Stimulated activated memory B cell treated with anti-CD40 and anti-IgM and Interleukin-4, amounts not matched to agents 10 μg/mL and 1 μg/mL and 100 μg/mL, for 72 hours (primary cell): ENCODE data around the gene AMH.

Source experiments
- ATAC-seq: fragments of 150-1000 bp; cut with Tn5 transposase; 2 replicates; pipeline ENCODE4 v1.10.0; 2021
- H3K27ac Mint-ChIP-seq: one replicate; pipeline ENCODE4 v1.8.0; 2022; ENCODE audit warnings: mild to moderate bottlenecking, mixed read lengths
- H3K27me3 Mint-ChIP-seq: one replicate; pipeline ENCODE4 v1.8.0; 2022; ENCODE audit warnings: mixed read lengths
- H3K36me3 Mint-ChIP-seq: one replicate; pipeline ENCODE4 v1.8.0; 2022; ENCODE audit warnings: mixed read lengths
- H3K4me1 Mint-ChIP-seq: one replicate; pipeline ENCODE4 v1.8.0; 2022; ENCODE audit warnings: mixed read lengths
- H3K4me3 Mint-ChIP-seq: one replicate; pipeline ENCODE4 v1.8.0; 2022; ENCODE audit warnings: mild to moderate bottlenecking, moderate library complexity, mixed read lengths
- H3K9me3 Mint-ChIP-seq: one replicate; pipeline ENCODE4 v1.8.0; 2022; ENCODE audit warnings: mixed read lengths

The AMH gene

DNA sequence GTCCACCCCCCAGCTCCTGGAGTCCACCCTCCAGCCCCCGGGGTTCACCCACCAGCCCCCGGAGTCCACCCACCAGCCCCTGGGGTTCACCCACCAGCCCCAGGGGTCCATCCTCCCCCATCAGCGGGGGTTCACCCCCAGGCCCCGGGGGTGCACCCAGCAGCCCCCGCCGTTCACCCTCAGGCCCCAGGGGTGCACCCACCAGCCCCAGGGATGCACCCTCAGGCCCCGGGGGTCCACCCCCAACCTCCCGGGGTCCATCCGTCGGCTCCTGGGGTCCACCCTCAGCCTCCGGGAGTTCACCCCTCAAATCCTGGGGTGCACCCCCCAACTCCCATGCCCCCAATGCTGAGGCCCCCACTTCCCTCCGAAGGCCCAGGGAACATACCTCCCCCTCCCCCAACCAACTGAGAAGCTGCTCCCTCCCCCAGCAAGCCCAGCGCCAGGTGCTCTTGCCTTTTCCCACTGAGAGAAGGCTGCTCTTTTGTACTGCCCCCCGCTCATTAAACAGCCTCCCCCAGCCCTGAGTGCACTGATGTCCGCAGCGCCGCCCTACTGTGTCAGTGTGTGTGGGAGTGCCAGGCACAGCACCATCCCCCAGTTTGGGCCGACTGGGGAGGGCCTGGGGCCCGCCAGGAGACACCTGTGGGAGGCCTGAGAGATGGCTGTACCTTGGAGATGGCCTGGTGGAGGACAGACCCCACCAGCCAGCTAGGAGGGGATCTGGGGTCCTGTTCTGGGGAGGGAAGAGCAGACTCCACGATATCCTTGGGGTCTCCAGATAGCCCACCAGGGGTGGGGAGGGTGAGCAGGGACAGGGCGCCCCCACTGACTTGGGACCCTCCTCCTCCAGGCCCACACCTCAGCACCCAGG lies 750 bp upstream of the AMH start:
- H3K4me1 Mint-ChIP-seq = peaks cover 32% of the 10 kb centered on the region
- H3K36me3 Mint-ChIP-seq = peaks cover 51% of the 10 kb centered on the region
- no peak overlapping the region for H3K4me3 Mint-ChIP-seq
- H3K27ac Mint-ChIP-seq = no peak overlapping the region
- ATAC-seq = peak; percentile 54
- no peaks in the 10 kb centered on the region for H3K9me3 Mint-ChIP-seq
- H3K27me3 Mint-ChIP-seq = peaks cover 24% of the 10 kb centered on the region

DNA sequence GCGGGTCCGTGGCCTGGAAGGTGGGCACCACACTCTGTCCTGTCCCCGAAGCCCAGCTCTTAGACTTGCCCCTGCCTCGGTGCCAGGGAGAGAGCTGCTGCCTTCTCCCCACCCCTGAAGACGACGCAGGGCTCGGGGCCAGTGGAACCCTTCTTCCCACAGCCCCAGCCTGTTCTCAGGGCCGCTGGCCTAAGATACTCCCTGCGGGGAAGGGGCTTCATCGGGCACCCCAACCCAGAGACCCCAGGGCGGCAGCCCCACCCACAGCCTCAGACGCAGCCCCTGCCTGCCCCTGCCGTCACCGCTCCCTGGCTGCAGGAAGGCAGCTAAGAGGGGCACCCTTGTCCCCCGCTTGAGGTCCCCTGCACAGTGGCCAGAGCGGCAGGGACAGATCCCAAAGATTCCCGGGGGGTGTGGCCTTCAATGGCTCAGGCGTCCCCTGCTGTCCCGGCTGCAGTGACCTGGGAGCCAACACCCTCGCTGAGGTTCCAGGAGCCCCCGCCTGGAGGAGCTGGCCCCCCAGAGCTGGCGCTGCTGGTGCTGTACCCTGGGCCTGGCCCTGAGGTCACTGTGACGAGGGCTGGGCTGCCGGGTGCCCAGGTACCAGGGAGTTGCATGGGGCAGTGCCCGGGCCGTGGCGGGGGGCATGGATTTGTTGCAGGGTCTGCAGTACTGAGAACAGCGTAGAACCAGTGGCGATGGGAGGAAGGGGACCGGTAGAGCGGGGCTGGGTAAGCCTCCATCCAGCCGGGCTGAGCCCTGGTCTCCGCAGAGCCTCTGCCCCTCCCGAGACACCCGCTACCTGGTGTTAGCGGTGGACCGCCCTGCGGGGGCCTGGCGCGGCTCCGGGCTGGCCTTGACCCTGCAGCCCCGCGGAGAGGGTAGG lies 1.0 kb downstream of the AMH start:
- H3K9me3 Mint-ChIP-seq = no peaks in the 10 kb centered on the region
- H3K4me3 Mint-ChIP-seq = no peak overlapping the region
- peaks cover 24% of the 10 kb centered on the region for H3K27me3 Mint-ChIP-seq
- H3K27ac Mint-ChIP-seq = peak overlapping the region; percentile 12
- H3K36me3 Mint-ChIP-seq = peaks cover 34% of the 10 kb centered on the region
- peaks cover 39% of the 10 kb centered on the region for H3K4me1 Mint-ChIP-seq
- no peak for ATAC-seq

GRCh38 chr19:2250766-2251105 lies 1.6 kb downstream of the AMH start:
- no peak for ATAC-seq
- Mint-ChIP-seq H3K36me3 (peaks cover 28% of the 10 kb centered on the region), H3K27ac (peak overlapping the region; percentile 12), H3K4me1 (peaks cover 45% of the 10 kb centered on the region), H3K27me3 (peaks cover 24% of the 10 kb centered on the region), H3K4me3 (no peak overlapping the region), H3K9me3 (no peaks in the 10 kb centered on the region)

- peak overlapping the region; percentile 75 for H3K27ac Mint-ChIP-seq
These were observed 2.3 kb downstream of the AMH start for GRCh38 chr19:2251106-2252054.

DNA sequence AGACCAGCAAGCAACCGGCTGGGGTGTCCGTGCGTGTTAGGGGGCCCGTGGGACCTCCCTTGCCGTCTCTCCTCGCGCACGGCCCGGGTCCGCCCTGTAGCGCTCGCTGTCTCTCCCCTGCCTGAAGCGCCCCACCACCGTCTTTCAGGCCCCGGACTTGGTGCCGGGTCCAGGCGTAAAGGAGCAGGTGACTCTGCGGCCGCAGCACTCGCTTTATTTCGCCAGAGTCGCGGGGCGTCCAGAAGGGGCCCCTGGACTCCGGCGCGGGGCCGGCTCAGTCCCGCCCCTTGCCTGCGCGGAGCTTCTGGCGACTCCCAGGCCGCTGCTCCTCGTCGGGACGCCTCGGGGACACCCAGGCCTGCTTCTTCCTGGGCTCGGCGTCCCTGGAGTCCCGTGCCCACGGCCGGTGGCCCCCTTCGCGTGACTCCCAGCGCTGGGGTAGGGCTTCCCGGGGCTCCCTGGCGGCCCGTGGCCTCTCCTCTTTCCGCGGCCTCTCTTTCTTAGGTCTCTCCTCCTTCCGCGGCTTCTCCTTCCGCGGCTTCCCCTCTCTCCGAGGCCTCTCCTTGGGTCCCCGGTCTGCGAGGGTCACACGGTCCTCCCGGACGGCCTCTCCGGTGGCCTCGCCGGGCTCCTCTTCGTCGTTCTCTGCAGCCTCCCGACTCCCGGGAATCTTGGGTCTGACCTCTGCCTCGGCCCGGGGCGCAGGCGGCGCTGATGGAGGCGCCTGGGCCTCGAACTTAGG lies 3.1 kb downstream of the AMH start:
- H3K4me3 Mint-ChIP-seq = peak overlapping the region; percentile 67
- no peak for ATAC-seq
- peak overlapping the region; percentile 75 for H3K27ac Mint-ChIP-seq
- H3K27me3 Mint-ChIP-seq = peaks cover 24% of the 10 kb centered on the region
- H3K36me3 Mint-ChIP-seq = peaks cover 13% of the 10 kb centered on the region
- peaks cover 59% of the 10 kb centered on the region for H3K4me1 Mint-ChIP-seq
- H3K9me3 Mint-ChIP-seq = no peaks in the 10 kb centered on the region

More at GRCh38 chr19:2251106-2252054, 2.3 kb downstream of the AMH start:
- no peak for ATAC-seq
- Mint-ChIP-seq H3K9me3 (no peaks in the 10 kb centered on the region), H3K4me1 (peaks cover 50% of the 10 kb centered on the region), H3K36me3 (peaks cover 21% of the 10 kb centered on the region), H3K27me3 (peaks cover 24% of the 10 kb centered on the region), H3K4me3 (peak overlapping the region; percentile 67)

GRCh38 chr19:2252797-2253105 lies 3.6 kb downstream of the AMH start:
- peaks cover 61% of the 10 kb centered on the region for H3K4me1 Mint-ChIP-seq
- H3K9me3 Mint-ChIP-seq = no peaks in the 10 kb centered on the region
- H3K27ac Mint-ChIP-seq = peak overlapping the region; percentile 75
- H3K4me3 Mint-ChIP-seq = peak overlapping the region; percentile 67
- no peak for ATAC-seq
- H3K36me3 Mint-ChIP-seq = peaks cover 8% of the 10 kb centered on the region
- peaks cover 24% of the 10 kb centered on the region for H3K27me3 Mint-ChIP-seq

DNA sequence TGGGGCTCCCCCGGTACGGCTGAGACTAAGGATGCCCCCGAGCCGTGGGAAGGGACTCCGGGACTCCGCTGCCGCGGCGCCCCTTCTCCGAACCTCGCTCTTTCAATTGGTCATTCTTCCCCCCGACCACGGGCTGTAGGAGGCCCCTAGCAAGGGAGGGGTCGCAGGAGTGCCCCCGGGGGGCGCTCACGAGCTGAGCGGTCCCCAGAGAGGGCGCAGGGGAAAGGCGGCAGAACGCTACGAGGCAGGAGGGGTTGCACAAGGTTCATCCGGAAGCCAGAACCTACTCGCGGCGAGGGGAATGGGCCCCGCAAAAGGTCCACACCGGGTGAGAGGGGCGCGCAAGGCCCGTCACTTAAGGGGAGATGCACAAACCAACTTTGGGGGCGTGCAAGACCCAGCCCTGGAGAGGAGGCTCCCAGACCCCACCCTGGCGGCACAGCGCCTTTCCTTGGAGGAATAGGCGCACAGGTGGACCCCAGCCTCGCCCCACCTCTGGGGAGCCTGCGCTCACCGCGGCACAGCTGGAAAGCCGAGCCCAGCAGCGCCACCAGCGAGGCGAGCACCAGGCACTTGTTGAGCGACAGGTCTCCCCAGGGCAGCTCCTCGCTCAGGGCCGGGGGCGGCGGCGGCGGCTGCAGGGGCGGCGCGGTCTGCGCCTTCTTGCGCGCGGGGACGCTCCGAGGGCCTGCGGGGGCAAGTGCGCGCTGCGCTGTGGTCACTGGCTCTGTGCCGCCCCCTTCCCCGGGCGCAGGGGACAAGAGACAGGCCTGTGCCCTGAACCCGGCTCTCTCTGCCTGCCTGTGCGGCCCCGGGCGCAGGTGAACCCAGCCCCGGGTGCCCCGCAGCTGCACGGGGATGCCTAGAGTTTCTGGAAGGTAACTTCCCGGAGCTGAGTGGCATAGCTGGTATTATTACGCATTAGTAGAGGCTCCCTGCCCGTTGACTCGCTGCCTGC lies 4.3 kb downstream of the AMH start:
- H3K27me3 Mint-ChIP-seq = peaks cover 24% of the 10 kb centered on the region
- peak overlapping the region; percentile 75 for H3K27ac Mint-ChIP-seq
- peaks cover 6% of the 10 kb centered on the region for H3K36me3 Mint-ChIP-seq
- ATAC-seq = peak; percentile 21
- peaks cover 67% of the 10 kb centered on the region for H3K4me1 Mint-ChIP-seq
- H3K4me3 Mint-ChIP-seq = peak overlapping the region; percentile 67
- H3K9me3 Mint-ChIP-seq = no peaks in the 10 kb centered on the region

- Mint-ChIP-seq H3K27ac (no peak overlapping the region), H3K27me3 (peaks cover 24% of the 10 kb centered on the region), H3K36me3 (no peaks in the 10 kb centered on the region), H3K4me3 (peak overlapping the region; percentile 23), H3K4me1 (peaks cover 66% of the 10 kb centered on the region), H3K9me3 (no peaks in the 10 kb centered on the region)
- no peak for ATAC-seq
These were observed 5.1 kb downstream of the AMH start for GRCh38 chr19:2254064-2254872.

DNA sequence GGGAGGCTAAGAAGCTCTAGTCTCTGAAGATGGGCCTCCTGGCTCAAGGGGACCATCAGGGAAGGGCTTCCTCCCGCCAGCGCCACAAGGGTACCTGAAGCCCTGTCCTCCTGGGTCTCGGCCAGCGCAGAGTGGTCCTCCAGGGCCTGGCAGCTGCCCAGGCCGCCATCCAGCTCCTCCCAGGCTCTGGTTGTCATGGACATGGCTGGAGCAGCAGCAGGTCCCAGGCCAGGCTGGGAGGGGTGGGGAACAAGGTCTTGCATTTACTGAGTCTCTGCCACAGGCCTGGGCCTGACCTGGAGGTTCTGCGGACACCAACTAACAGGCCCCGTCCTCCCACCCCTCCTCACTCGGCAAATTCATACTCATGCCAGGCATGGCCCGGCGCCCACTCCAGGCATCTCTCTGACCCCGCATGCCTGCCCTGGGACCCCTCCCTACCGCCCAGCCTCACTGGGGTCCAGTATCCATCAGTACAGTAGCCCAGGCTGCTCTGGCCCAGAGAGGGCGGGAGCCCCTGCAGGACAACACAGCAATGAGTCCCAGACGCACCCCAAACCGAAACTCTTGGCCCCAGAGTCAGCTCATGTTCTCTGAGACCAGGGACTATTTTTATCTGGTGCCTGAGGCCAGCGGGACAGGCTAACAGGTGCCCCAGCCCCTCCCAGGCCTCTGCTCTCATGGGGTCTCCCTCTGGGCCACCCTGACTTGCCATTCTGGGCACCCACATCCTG lies 6.2 kb downstream of the AMH start:
- no peaks in the 10 kb centered on the region for H3K36me3 Mint-ChIP-seq
- peak overlapping the region; percentile 93 for H3K27ac Mint-ChIP-seq
- peaks cover 72% of the 10 kb centered on the region for H3K4me1 Mint-ChIP-seq
- H3K9me3 Mint-ChIP-seq = peaks cover 2% of the 10 kb centered on the region
- no peak overlapping the region for H3K4me3 Mint-ChIP-seq
- no peak for ATAC-seq
- peaks cover 19% of the 10 kb centered on the region for H3K27me3 Mint-ChIP-seq

DNA sequence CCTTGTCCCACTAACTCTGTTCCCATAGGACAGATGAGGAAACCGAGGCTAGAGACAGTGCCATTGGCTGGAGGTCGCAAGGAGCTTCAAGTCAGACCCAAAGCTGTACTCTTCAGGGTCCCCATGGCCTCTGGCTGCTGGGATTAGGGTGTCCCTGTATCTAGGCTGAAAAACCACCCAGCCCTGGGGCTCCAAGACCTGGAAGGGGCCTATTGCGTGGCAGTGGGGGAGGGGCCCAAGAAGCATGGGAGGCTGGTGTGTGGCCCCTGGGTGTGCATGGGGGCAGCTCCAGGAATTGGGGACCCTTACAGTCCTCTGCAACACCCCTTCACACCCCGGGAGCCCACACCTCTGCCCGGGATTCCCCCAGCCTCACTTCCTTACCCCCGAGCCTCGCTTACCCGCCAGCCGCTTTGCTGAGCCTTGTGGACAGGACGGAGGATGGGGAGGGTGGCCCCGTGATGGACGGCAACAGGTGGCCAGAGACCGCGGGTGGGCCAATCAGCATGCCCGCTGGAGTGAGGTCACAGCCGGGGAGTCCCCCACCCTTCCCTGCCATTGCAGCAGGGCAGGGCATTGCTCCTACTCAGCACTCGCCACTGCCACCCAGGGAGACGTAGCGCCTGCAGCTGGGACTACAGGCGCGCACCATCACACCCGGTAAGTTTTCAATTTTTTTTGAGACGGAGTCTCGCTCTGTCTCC lies 7.0 kb downstream of the AMH start, which contains the start of gene JSRP1:
Gene JSRP1 (minus strand): TSS at position 436 of the 704 bp plus-strand sequence. CDS start 1,103 bp downstream, outside the sequence.
- H3K4me3 Mint-ChIP-seq = peak within 1 kb of the TSS; percentile 56
- peak; percentile 38 for ATAC-seq
- H3K4me1 Mint-ChIP-seq = peaks cover 75% of the 10 kb centered on the region
- H3K27ac Mint-ChIP-seq = peak within 1 kb of the TSS; percentile 93
- peaks cover 15% of the 10 kb centered on the region for H3K27me3 Mint-ChIP-seq
- no peaks in the 10 kb centered on the region for H3K36me3 Mint-ChIP-seq
- peaks cover 3% of the 10 kb centered on the region for H3K9me3 Mint-ChIP-seq

- Mint-ChIP-seq H3K27me3 (no peaks in the 10 kb centered on the region), H3K36me3 (no peaks in the 10 kb centered on the region), H3K4me3 (no peak overlapping the region), H3K4me1 (peaks cover 58% of the 10 kb centered on the region), H3K9me3 (peaks cover 3% of the 10 kb centered on the region), H3K27ac (peak overlapping the region; percentile 93)
- no peak for ATAC-seq
These were observed 10.2 kb downstream of the AMH start for GRCh38 chr19:2259336-2259735.
